ENCODE measurements around the gene ZBTB4.
"Not testable (repeated sequence)": the region's sequence is repeated elsewhere in the genome, so short reads cannot be mapped to it uniquely, and the experiment has no call there.

The ZBTB4 gene

GRCh38 chr17:7475764-7476422 is 3.5 kb downstream of the ZBTB4 start:
- H3K9me3 ChIP-seq: no peaks in the 10 kb centered on the region
- TF ChIP-seq CTCF (IDR thresholded peaks at IDR 0.05; ENCODE audit: low read depth, low read length): no peak
- DNase-seq: no peak

GRCh38 chr17:7474767-7475166 is 4.7 kb downstream of the ZBTB4 start:
- H3K9me3 ChIP-seq; H3K4me1 ChIP-seq; DNase-seq; H3K36me3 ChIP-seq; H3K27me3 ChIP-seq; H3K4me3 ChIP-seq (ENCODE audit: low read depth, low read length): not testable (repeated sequence)

More at GRCh38 chr17:7475764-7476422, 3.5 kb downstream of the ZBTB4 start:
- Histone ChIP-seq H3K27me3 (no peaks in the 10 kb centered on the region), H3K4me1 (no peaks in the 10 kb centered on the region), H3K36me3 (no peaks in the 10 kb centered on the region), H3K4me3 (ENCODE audit: low read depth, low read length) (no peak overlapping the region)

- no peak for TF ChIP-seq CTCF (IDR thresholded peaks at IDR 0.05; ENCODE audit: low read depth, low read length)
- no peaks in the 10 kb centered on the region for H3K4me1 ChIP-seq
- no peaks in the 10 kb centered on the region for H3K36me3 ChIP-seq
- no peak for DNase-seq
- H3K4me3 ChIP-seq (ENCODE audit: low read depth, low read length): no peak overlapping the region
- no peaks in the 10 kb centered on the region for H3K27me3 ChIP-seq
- H3K9me3 ChIP-seq: no peaks in the 10 kb centered on the region
Observed at GRCh38 chr17:7471729-7472128, 7.7 kb downstream of the ZBTB4 start.

- H3K4me3 ChIP-seq (ENCODE audit: low read depth, low read length); H3K36me3 ChIP-seq; DNase-seq; H3K9me3 ChIP-seq; H3K27me3 ChIP-seq; H3K4me1 ChIP-seq: not testable (repeated sequence)
Observed at GRCh38 chr17:7470457-7470973, 8.9 kb downstream of the ZBTB4 start.

- not testable (repeated sequence) for H3K27me3 ChIP-seq; H3K36me3 ChIP-seq; H3K4me3 ChIP-seq (ENCODE audit: low read depth, low read length); H3K4me1 ChIP-seq; DNase-seq; H3K9me3 ChIP-seq
Observed at GRCh38 chr17:7469843-7470242, 9.6 kb downstream of the ZBTB4 start.

- no peak for DNase-seq
- Histone ChIP-seq H3K4me3 (ENCODE audit: low read depth, low read length) (no peak overlapping the region), H3K4me1 (no peaks in the 10 kb centered on the region), H3K27me3 (no peaks in the 10 kb centered on the region), H3K9me3 (no peaks in the 10 kb centered on the region), H3K36me3 (no peaks in the 10 kb centered on the region)
- TF ChIP-seq CTCF (IDR thresholded peaks at IDR 0.05; ENCODE audit: low read depth, low read length): no peak
Observed at GRCh38 chr17:7468804-7469389, 10.5 kb downstream of the ZBTB4 start.

GRCh38 chr17:7468290-7468689 is 11.1 kb downstream of the ZBTB4 start:
- no peak for TF ChIP-seq CTCF (IDR thresholded peaks at IDR 0.05; ENCODE audit: low read depth, low read length)
- Histone ChIP-seq H3K4me3 (ENCODE audit: low read depth, low read length) (no peak overlapping the region), H3K27me3 (no peaks in the 10 kb centered on the region), H3K9me3 (no peaks in the 10 kb centered on the region), H3K4me1 (no peaks in the 10 kb centered on the region), H3K36me3 (no peaks in the 10 kb centered on the region)
- DNase-seq: no peak

Measured in BE2C (cell line).